G401.6 (cell line): Measurements from ENCODE around the gene HSPA12A.
"Not testable (repeated sequence)": the region's sequence is repeated elsewhere in the genome, so short reads cannot be mapped to it uniquely, and the experiment has no call there.

ENCODE experiments used
- FAIRE-seq: peaks from 2 replicates; lab custom pipeline; 2012; peaks lifted over from hg19 to GRCh38; lab: Jason Lieb, UNC

The HSPA12A gene

DNA sequence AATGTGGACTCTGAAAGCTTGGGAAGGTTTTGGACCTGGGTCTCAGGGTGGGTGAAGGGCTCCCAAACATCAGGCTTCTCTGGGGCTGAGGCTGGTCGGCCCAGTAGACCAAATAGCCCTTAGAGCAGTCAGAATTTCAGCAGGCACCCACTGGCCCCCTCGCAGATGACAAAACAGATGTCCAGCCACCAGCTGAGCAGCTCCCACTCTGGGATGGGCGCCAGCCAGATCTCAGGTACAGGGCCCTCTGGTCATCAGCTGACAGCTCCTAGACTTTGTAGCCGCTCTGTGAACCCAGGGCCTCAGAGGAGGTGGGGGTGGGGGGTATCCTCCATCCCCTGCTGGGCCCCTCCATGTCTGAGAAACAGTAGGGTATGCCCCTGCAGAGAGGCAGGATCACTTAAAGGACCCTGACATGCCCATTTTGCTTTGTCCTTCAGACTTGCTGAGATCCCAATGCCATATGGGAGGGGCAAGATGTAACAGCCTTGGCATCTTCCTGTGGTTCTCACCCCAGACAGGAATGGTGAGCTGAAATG is 26.5 kb downstream of the HSPA12A start:
- no peak for FAIRE-seq

GRCh38 chr10:116715341-116715740 is 27.0 kb downstream of the HSPA12A start:
- no peak for FAIRE-seq

DNA sequence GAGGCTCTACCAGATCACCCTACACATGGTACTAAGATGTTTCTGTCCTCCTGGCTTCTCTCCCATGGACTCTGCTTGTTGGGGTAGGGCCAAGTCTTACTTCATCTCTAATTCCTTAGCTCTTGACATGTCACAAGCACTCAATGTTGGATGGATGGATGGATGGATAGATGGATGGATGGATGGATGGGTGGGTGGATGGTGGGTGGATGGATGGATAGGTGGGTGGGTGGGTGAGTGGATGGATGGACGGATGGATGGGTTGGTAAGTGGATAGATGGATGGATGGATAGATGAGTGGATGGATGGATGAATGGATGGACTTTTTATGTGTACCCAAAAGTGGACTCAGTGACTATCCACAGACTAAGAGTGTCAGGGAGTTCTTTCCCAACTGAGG is 28.5 kb downstream of the HSPA12A start:
- FAIRE-seq, result no peak

GRCh38 chr10:116712989-116713543 is 29.3 kb downstream of the HSPA12A start:
- no peak for FAIRE-seq

- FAIRE-seq, result no peak
Measured at GRCh38 chr10:116712519-116712918, 29.8 kb downstream of the HSPA12A start.

DNA sequence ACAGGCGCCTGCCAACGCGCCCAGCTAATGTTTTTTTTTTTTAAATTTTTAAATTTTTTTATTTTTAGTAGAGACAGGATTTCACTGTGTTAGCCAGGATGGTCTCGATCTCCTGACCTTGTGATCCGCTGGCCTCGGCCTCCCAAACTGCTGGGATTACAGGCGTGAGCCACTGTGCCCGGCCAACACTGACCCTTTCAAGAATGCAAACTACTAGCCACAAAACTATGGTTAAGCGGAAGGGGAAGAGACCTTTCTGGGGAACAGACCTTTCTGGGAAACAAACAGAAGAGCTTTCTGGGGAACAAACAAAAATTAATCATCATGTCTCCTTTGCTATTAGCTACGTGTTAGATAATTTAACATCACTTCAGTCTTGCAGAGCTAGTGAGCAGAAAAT is 30.6 kb downstream of the HSPA12A start:
- not testable (repeated sequence) for FAIRE-seq

GRCh38 chr10:116710076-116710475 is 32.3 kb downstream of the HSPA12A start:
- FAIRE-seq, result no peak

- FAIRE-seq, result no peak
Measured at GRCh38 chr10:116708877-116709276, 33.5 kb downstream of the HSPA12A start.

DNA sequence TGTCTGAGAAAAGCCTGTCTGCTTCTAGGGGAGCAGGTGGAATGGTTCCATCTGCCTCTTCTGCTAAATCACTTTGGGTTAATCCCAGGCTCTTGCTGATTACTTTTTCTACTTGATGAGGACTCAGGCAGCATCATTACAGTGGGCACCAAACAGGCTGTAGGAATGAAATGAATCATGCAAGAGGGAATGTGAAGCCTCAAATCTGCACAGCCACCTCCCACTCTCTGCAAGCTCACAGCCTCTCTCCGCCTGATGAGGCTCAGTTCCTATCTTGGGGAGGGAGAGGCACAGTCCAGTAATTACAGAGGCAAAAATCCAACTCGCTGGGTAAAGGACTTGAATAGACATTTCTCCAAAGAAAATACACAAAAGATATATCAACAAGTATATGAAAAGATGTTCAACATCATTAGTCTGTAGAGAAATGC is 34.0 kb downstream of the HSPA12A start:
- no peak for FAIRE-seq

- FAIRE-seq, result no peak
Measured at GRCh38 chr10:116707981-116708380, 34.4 kb downstream of the HSPA12A start.

- FAIRE-seq, result no peak
Measured at GRCh38 chr10:116706281-116706680, 36.1 kb downstream of the HSPA12A start.

- no peak for FAIRE-seq
Measured at GRCh38 chr10:116705498-116705897, 36.9 kb downstream of the HSPA12A start.

DNA sequence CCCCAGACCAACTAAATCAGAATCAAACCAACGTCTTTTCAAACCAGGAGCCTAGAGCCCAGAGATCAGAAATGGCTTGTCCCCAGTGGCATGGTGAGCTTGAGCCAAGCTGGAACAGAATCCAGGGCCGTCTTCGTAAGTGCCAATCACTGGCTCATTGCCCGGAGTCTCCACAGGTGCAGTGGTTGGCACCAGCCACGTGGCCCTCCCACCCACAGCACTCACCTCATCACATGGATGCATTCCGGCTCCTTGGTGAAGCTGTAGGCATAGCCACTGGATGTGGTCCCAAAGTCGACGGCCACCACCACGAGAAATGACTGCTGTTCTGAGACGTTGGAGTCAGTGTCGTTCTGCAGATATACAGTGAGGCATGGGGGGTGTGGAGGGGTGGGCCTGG is 37.4 kb downstream of the HSPA12A start:
- no peak for FAIRE-seq

DNA sequence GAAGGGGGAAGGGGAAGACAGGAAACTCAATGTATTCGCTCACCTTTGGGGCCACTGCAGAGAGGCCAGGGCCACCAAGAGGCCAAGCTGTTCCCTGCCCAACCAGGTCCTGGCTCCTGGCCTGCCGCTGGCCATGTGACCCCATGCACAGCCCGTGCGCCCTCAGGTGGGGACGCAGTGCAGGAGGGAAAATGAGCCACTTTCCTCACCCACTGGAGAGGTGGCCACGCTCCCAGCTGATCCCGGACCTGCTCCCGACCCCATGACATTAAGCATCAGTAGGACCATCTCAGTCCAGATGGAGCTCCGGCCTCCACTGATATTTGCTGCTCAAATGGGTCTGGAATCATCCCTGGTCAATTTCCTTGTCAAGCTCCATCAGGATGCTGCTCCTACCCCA is 40.2 kb downstream of the HSPA12A start:
- no peak for FAIRE-seq

DNA sequence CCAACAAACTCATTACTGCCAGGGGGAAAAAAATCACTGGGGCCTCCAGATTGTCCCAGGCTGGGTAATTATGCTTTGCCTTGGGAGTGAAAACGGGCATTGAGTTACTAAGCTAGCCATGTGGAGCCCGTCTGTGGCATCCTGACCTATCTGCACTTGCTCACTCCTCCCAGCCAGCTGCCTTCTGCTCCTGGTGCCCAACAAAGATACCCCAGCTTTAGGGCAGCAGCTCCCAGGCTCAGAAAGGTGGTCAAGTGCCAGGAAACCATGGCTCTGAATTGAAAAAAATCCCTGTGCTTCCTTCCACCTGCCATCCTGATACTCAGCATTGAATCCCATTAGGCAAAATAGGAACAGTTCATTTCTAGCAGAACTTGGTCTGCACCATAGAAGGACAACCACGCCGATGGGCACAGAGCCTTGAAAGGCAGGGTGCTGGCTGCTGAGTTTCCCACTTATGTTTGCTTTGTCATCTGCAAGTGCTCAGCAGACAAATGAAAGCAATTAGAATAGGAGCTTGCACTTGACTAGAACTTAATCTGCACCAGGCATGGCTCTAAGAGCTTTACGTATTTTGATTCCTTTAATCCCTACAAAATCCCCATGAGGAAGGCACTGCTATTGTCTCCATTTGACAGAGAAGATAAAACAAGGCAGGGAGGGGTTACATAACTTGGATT is 42.8 kb downstream of the HSPA12A start:
- FAIRE-seq, result no peak

DNA sequence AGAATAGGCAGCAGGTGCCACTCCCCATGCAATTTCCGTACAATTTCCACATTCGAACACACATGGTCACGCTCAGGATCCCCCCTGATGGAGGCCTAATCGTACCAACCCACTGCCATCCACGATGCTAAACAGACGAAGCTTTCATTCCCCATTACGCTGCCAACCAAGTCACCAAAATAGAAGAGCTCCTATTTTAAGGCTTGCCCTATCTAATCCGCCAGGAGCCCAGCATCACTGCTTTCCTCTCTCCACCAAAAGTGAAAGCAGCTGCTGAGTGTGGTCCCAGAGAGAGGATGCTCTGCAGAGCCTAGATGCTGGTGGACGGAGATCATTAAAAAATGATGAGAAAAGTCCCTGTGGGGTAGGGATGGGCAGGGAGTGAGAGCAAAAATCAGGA is 43.3 kb downstream of the HSPA12A start:
- no peak for FAIRE-seq

- FAIRE-seq, result no peak
Measured at GRCh38 chr10:116698364-116698763, 44.0 kb downstream of the HSPA12A start.

GRCh38 chr10:116697816-116698215 is 44.5 kb downstream of the HSPA12A start:
- no peak for FAIRE-seq

GRCh38 chr10:116696919-116697318 is 45.4 kb downstream of the HSPA12A start:
- FAIRE-seq, result no peak

DNA sequence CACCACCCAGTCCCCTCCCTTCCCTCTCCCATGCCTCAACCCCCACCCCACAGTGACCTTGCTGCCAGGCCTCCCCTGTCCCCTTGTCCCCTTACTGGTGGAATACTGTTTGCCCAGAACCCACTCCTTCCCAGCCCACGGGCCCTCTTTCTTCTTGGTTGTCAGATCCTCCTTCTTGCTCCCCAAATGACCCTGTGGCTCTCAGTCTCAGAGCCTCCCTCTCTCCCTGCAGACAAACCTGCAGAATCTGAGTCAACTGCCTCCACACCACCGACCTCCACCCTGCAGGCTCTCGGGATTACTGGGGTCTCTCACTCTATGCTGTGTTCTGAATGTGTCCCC is 47.5 kb downstream of the HSPA12A start:
- FAIRE-seq, result no peak

GRCh38 chr10:116694243-116694926 is 48.0 kb downstream of the HSPA12A start:
- no peak for FAIRE-seq

GRCh38 chr10:116692225-116692624 is 50.1 kb downstream of the HSPA12A start:
- no peak for FAIRE-seq

GRCh38 chr10:116691635-116692034 is 50.7 kb downstream of the HSPA12A start:
- FAIRE-seq, result no peak
